Measurements from ENCODE around the gene ECM1.

GRCh38 chr1:150560576-150561253 lies 52.8 kb downstream of the ECM1 start:
- TF ChIP-seq GATA2 (IDR thresholded peaks at IDR 0.05; ENCODE audit: low read depth, low read length), result no peak
- no peak for TF ChIP-seq GATA3 (IDR thresholded peaks at IDR 0.05; ENCODE audit: low read depth, low read length)
